OCI-LY7 (cell line): Measurements from ENCODE around the gene CHCHD1.

Experiments
- CTCF ChIP-seq: fragments of 200-600 bp; sonication (generic); conservative IDR thresholded peaks from 2 replicates; pipeline ENCODE4 v1.5.1; 2014; ENCODE audit warnings: mild to moderate bottlenecking, antibody characterized with exemption, low read length, moderate library complexity, mixed read lengths
- EZH2phosphoT487 ChIP-seq: fragments of 200-600 bp; sonication (generic); IDR thresholded peaks from 2 replicates; pipeline ENCODE4 v1.6.1; 2018; ENCODE audit warnings: low read depth, borderline replicate concordance, mild to moderate bottlenecking, mixed run types, antibody characterized with exemption, low read length, moderate library complexity, mixed read lengths

GRCh38 chr10:73801253-73801590, 19.4 kb downstream of the CHCHD1 start:
- TF ChIP-seq CTCF = no peak
- no peak for TF ChIP-seq EZH2phosphoT487
